Choroid plexus epithelial cell (primary cell): Measurements from ENCODE around the gene NEMP2.

Experiments
- DNase-seq: peaks from one replicate; pipeline ENCODE4 v3.0.0-alpha.2; 2010; ENCODE audit warnings: low read depth
- H3K4me3 ChIP-seq: 2 replicates; pipeline ENCODE4 v1.5.1; 2011; ENCODE audit warnings: low read depth, mild to moderate bottlenecking, control low read depth, low read length, moderate library complexity
- CTCF ChIP-seq: conservative IDR thresholded peaks from 2 replicates; pipeline ENCODE4 v1.5.1; 2011; ENCODE audit warnings: low read depth, mild to moderate bottlenecking, control low read depth, inconsistent platforms, low read length, moderate library complexity

Gene NEMP2

GRCh38 chr2:190527214-190527613 is 7.3 kb downstream of the NEMP2 start:
- TF ChIP-seq CTCF: no peak
- no peak overlapping the region for H3K4me3 ChIP-seq
- no peak for DNase-seq

- H3K4me3 ChIP-seq: no peak overlapping the region
- DNase-seq: peak; percentile 13
- peak; percentile 11 for TF ChIP-seq CTCF
Measured at GRCh38 chr2:190526105-190526750, 8.3 kb downstream of the NEMP2 start.

- H3K4me3 ChIP-seq: no peak overlapping the region
- DNase-seq: no peak
- no peak for TF ChIP-seq CTCF
Measured at GRCh38 chr2:190524928-190525327, 9.6 kb downstream of the NEMP2 start.

- H3K4me3 ChIP-seq: no peak overlapping the region
- no peak for TF ChIP-seq CTCF
- no peak for DNase-seq
Measured at GRCh38 chr2:190519975-190520767, 14.4 kb downstream of the NEMP2 start.

GRCh38 chr2:190517468-190517867 is 17.1 kb downstream of the NEMP2 start:
- H3K4me3 ChIP-seq: no peak overlapping the region
- no peak for DNase-seq
- TF ChIP-seq CTCF: no peak

GRCh38 chr2:190515687-190516086 is 18.8 kb downstream of the NEMP2 start:
- TF ChIP-seq CTCF: no peak
- no peak for DNase-seq
- no peak overlapping the region for H3K4me3 ChIP-seq

GRCh38 chr2:190514676-190515075 is 19.8 kb downstream of the NEMP2 start:
- TF ChIP-seq CTCF: no peak
- no peak overlapping the region for H3K4me3 ChIP-seq
- DNase-seq: no peak
